CD4-positive, alpha-beta T cell treated with Interleukin-4 for 4 hours (primary cell): Measurements from ENCODE around the gene ASIC2.

ENCODE experiments used
- DNase-seq: peaks from one replicate; pipeline ENCODE4 v3.0.0-alpha.2; 2020

ASIC2 gene

GRCh38 chr17:33242375-33243124 is 50.5 kb downstream of the ASIC2 start:
- no peak for DNase-seq

- no peak for DNase-seq
These were observed 51.7 kb downstream of the ASIC2 start for GRCh38 chr17:33241390-33241789.

GRCh38 chr17:33240362-33240761 is 52.7 kb downstream of the ASIC2 start:
- no peak for DNase-seq

- DNase-seq, result no peak
These were observed 53.4 kb downstream of the ASIC2 start for GRCh38 chr17:33239702-33240101.

- no peak for DNase-seq
These were observed 58.0 kb downstream of the ASIC2 start for GRCh38 chr17:33234930-33235685.

- no peak for DNase-seq
These were observed 58.9 kb downstream of the ASIC2 start for GRCh38 chr17:33234233-33234632.

GRCh38 chr17:33233811-33234177 is 59.3 kb downstream of the ASIC2 start:
- DNase-seq, result no peak

GRCh38 chr17:33229499-33229898 is 63.6 kb downstream of the ASIC2 start:
- DNase-seq, result no peak

- no peak for DNase-seq
These were observed 64.1 kb downstream of the ASIC2 start for GRCh38 chr17:33229028-33229427.

- DNase-seq, result no peak
These were observed 64.5 kb downstream of the ASIC2 start for GRCh38 chr17:33228548-33228947.

GRCh38 chr17:33227911-33228310 is 65.2 kb downstream of the ASIC2 start:
- DNase-seq, result no peak

- no peak for DNase-seq
These were observed 67.1 kb downstream of the ASIC2 start for GRCh38 chr17:33225994-33226393.

GRCh38 chr17:33225509-33225908 is 67.6 kb downstream of the ASIC2 start:
- DNase-seq, result no peak

- no peak for DNase-seq
These were observed 73.1 kb downstream of the ASIC2 start for GRCh38 chr17:33220036-33220435.

- DNase-seq, result no peak
These were observed 74.1 kb downstream of the ASIC2 start for GRCh38 chr17:33218698-33219601.

- no peak for DNase-seq
These were observed 75.2 kb downstream of the ASIC2 start for GRCh38 chr17:33217891-33218290.

GRCh38 chr17:33214996-33215395 is 78.1 kb downstream of the ASIC2 start:
- DNase-seq, result no peak

- no peak for DNase-seq
These were observed 82.8 kb downstream of the ASIC2 start for GRCh38 chr17:33210285-33210684.

- no peak for DNase-seq
These were observed 83.4 kb downstream of the ASIC2 start for GRCh38 chr17:33209671-33210070.

GRCh38 chr17:33207231-33207630 is 85.9 kb downstream of the ASIC2 start:
- DNase-seq, result no peak

- no peak for DNase-seq
These were observed 87.5 kb downstream of the ASIC2 start for GRCh38 chr17:33205552-33205951.

GRCh38 chr17:33204701-33205100 is 88.4 kb downstream of the ASIC2 start:
- DNase-seq, result no peak

GRCh38 chr17:33204156-33204555 is 88.9 kb downstream of the ASIC2 start:
- DNase-seq, result no peak
